ENCODE results near the gene TFB1M.

Gene TFB1M

DNA sequence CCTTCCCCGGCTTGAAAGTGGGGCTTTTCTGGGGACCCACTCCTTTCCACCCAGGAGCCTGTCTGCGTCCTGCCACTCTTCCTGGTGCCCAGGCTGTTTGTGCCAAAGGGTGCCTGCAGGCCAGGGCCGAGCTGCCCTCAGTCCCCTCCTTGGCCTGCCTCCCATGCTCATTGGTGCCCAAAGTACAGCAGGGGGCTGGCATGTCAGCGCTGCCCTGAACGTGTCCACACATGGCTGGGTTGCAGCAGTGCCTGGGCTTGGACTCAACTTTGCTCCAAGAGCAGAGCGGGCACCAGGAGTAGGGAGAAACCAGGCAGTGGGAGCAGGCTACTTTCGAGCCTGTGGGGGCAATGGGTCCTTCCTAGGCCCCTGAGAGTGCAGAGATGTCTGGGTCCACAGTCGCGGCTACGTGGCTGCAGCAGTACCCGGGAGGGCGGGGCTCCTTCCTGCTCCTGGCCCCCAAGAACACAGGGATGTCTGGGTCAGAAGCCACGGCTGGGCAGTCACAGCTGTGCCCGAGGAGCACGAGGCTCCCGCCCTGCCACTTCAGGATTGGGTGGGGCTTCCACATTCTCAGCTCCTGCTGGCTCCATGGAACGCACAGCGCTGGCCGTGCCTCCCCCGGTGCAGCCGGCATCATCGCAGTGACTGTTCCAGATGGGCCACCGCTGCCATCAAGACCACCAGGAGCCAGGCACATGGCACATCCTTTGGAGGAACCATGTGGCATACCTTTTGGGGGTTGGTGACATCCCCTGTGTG, 100.5 kb downstream of the TFB1M start:
- no peak for TF ChIP-seq CTCF (IDR thresholded peaks at IDR 0.05; ENCODE audit: low read depth, low read length)
- H3K4me3 ChIP-seq (ENCODE audit: low read depth, low read length): no peak overlapping the region

GRCh38 chr6:155212616-155213380, 101.5 kb downstream of the TFB1M start:
- TF ChIP-seq CTCF (IDR thresholded peaks at IDR 0.05; ENCODE audit: low read depth, low read length): no peak
- H3K4me3 ChIP-seq (ENCODE audit: low read depth, low read length): no peak overlapping the region

GRCh38 chr6:155212106-155212505, 102.2 kb downstream of the TFB1M start:
- no peak for TF ChIP-seq CTCF (IDR thresholded peaks at IDR 0.05; ENCODE audit: low read depth, low read length)

DNA sequence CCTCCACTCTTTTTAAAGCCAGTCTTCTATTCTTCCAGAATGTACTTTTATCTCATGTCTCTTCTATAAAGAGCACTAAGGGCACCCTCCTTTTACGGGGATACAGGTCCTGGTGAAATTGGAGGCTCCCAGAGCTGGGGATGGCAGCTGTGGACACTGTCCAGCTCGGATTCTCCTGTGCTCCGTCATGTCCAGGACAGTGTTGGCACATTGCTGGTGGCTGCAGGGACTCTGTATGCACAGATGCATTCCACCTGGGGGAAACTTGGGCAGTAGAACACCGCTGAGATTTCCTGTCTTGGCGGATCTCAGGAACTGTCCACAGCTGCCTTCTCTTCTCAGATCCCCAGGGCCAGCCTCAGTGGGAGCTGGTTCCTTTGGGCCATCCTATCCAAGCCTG, 107.1 kb downstream of the TFB1M start:
- TF ChIP-seq CTCF (IDR thresholded peaks at IDR 0.05; ENCODE audit: low read depth, low read length): no peak
- no peak overlapping the region for H3K4me3 ChIP-seq (ENCODE audit: low read depth, low read length)

More at GRCh38 chr6:155212106-155212505, 102.2 kb downstream of the TFB1M start:
- no peak overlapping the region for H3K4me3 ChIP-seq (ENCODE audit: low read depth, low read length)
